ENCODE data around the gene AHNAK.

DNA sequence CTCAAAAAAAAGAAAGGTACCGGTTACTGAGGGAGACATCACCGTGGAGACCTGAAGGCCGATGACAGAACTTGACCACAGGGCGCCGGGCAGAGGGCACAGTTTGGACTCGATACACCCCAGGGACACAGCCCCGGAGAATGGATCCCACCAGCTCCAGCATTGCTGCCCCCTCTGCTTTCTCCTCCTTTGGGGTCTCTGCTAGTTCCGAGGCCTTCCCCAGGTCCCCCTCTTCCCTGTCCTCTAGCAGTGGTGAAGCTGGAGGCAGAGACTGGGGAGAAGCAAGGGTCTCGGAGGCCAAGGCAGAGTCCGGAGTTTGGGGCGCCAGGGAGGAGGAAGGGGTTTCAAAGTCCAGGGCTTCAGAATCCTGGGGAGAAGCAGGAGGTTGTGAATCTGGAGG, 31.9 kb upstream of the AHNAK start:
- TF ChIP-seq, protein P1, sequence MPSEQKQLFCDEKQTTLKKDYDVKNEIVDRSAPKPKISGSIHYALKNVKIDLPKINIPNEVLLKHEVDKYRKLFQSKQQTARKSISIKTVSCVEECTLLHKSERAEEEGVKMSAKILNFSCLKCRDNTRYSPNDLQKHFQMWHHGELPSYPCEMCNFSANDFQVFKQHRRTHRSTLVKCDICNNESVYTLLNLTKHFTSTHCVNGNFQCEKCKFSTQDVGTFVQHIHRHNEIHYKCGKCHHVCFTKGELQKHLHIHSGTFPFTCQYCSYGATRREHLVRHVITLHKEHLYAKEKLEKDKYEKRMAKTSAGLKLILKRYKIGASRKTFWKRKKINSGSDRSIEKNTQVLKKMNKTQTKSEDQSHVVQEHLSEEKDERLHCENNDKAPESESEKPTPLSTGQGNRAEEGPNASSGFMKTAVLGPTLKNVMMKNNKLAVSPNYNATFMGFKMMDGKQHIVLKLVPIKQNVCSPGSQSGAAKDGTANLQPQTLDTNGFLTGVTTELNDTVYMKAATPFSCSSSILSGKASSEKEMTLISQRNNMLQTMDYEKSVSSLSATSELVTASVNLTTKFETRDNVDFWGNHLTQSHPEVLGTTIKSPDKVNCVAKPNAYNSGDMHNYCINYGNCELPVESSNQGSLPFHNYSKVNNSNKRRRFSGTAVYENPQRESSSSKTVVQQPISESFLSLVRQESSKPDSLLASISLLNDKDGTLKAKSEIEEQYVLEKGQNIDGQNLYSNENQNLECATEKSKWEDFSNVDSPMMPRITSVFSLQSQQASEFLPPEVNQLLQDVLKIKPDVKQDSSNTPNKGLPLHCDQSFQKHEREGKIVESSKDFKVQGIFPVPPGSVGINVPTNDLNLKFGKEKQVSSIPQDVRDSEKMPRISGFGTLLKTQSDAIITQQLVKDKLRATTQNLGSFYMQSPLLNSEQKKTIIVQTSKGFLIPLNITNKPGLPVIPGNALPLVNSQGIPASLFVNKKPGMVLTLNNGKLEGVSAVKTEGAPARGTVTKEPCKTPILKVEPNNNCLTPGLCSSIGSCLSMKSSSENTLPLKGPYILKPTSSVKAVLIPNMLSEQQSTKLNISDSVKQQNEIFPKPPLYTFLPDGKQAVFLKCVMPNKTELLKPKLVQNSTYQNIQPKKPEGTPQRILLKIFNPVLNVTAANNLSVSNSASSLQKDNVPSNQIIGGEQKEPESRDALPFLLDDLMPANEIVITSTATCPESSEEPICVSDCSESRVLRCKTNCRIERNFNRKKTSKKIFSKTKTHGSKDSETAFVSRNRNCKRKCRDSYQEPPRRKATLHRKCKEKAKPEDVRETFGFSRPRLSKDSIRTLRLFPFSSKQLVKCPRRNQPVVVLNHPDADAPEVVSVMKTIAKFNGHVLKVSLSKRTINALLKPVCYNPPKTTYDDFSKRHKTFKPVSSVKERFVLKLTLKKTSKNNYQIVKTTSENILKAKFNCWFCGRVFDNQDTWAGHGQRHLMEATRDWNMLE (tag by site-specific recombination; conservative IDR thresholded peaks at IDR 0.05; ENCODE audit: low read depth): no peak
- TF ChIP-seq, protein P2, sequence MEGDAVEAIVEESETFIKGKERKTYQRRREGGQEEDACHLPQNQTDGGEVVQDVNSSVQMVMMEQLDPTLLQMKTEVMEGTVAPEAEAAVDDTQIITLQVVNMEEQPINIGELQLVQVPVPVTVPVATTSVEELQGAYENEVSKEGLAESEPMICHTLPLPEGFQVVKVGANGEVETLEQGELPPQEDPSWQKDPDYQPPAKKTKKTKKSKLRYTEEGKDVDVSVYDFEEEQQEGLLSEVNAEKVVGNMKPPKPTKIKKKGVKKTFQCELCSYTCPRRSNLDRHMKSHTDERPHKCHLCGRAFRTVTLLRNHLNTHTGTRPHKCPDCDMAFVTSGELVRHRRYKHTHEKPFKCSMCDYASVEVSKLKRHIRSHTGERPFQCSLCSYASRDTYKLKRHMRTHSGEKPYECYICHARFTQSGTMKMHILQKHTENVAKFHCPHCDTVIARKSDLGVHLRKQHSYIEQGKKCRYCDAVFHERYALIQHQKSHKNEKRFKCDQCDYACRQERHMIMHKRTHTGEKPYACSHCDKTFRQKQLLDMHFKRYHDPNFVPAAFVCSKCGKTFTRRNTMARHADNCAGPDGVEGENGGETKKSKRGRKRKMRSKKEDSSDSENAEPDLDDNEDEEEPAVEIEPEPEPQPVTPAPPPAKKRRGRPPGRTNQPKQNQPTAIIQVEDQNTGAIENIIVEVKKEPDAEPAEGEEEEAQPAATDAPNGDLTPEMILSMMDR (tag by site-specific recombination; IDR thresholded peaks at IDR 0.05): no peak
- TF ChIP-seq ZNF660 (tag by site-specific recombination; IDR thresholded peaks at IDR 0.05) (no peak), ZNF549 (tag by site-specific recombination; IDR thresholded peaks at IDR 0.05) (no peak), ZNF658 (tag by site-specific recombination; IDR thresholded peaks at IDR 0.05) (no peak), ZNF791 (tag by site-specific recombination; IDR thresholded peaks at IDR 0.05) (no peak), ZNF16 (tag by site-specific recombination; IDR thresholded peaks at IDR 0.05; ENCODE audit: low read depth) (no peak), ZEB2 (tag by site-specific recombination; IDR thresholded peaks at IDR 0.05) (no peak), ZSCAN23 (tag by site-specific recombination; IDR thresholded peaks at IDR 0.05) (no peak), MZF1 (tag by site-specific recombination; IDR thresholded peaks at IDR 0.05; ENCODE audit: borderline replicate concordance) (no peak), ZNF624 (tag by site-specific recombination; IDR thresholded peaks at IDR 0.05) (no peak)
- TF ChIP-seq, protein P3, sequence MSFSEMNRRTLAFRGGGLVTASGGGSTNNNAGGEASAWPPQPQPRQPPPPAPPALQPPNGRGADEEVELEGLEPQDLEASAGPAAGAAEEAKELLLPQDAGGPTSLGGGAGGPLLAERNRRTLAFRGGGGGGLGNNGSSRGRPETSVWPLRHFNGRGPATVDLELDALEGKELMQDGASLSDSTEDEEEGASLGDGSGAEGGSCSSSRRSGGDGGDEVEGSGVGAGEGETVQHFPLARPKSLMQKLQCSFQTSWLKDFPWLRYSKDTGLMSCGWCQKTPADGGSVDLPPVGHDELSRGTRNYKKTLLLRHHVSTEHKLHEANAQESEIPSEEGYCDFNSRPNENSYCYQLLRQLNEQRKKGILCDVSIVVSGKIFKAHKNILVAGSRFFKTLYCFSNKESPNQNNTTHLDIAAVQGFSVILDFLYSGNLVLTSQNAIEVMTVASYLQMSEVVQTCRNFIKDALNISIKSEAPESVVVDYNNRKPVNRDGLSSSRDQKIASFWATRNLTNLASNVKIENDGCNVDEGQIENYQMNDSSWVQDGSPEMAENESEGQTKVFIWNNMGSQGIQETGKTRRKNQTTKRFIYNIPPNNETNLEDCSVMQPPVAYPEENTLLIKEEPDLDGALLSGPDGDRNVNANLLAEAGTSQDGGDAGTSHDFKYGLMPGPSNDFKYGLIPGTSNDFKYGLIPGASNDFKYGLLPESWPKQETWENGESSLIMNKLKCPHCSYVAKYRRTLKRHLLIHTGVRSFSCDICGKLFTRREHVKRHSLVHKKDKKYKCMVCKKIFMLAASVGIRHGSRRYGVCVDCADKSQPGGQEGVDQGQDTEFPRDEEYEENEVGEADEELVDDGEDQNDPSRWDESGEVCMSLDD (tag by site-specific recombination; IDR thresholded peaks at IDR 0.05): no peak
- TF ChIP-seq, protein P4, sequence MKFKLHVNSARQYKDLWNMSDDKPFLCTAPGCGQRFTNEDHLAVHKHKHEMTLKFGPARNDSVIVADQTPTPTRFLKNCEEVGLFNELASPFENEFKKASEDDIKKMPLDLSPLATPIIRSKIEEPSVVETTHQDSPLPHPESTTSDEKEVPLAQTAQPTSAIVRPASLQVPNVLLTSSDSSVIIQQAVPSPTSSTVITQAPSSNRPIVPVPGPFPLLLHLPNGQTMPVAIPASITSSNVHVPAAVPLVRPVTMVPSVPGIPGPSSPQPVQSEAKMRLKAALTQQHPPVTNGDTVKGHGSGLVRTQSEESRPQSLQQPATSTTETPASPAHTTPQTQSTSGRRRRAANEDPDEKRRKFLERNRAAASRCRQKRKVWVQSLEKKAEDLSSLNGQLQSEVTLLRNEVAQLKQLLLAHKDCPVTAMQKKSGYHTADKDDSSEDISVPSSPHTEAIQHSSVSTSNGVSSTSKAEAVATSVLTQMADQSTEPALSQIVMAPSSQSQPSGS (tag by site-specific recombination; IDR thresholded peaks at IDR 0.05; ENCODE audit: low read depth): no peak

Data from HEK293 (cell line).